Kidney (tissue), 14 donors: ENCODE measurements around the gene PPP6R2. TPM values are rescaled to one million over a fixed set of nuclear protein-coding genes. Genes with fewer than 3 reads are reported as not detected.

Source experiments
- DNase-seq, 5 donors: peaks; one replicate each; pipeline ENCODE4 v3.0.0-alpha.2; 2013 to 2020
- FAIRE-seq: peaks from 2 replicates; lab custom pipeline; 2012; peaks lifted over from hg19 to GRCh38; lab: Jason Lieb, UNC
- H3K27ac ChIP-seq, 2 donors: one replicate each; pipeline ENCODE4 v1.7.0; 2013; ENCODE audit warnings: low read depth in 2 of 2, low read length in 2 of 2, inconsistent platforms in 1 of 2
- H3K27me3 ChIP-seq: one replicate; pipeline ENCODE4 v1.7.1; 2013; ENCODE audit warnings: low read length, inconsistent platforms; ENCODE audit not compliant: control insufficient read depth, insufficient read depth
- H3K36me3 ChIP-seq, 3 donors: one replicate each; pipeline versions ENCODE4 v1.7.0 to v1.7.1; 2013; ENCODE audit warnings: low read length in 3 of 3, control low read depth in 1 of 3, inconsistent platforms in 1 of 3; ENCODE audit not compliant: insufficient read depth in 3 of 3, control insufficient read depth in 2 of 3
- H3K4me1 ChIP-seq, 3 donors: one replicate each; pipeline versions ENCODE4 v1.7.0 to v1.7.1; 2013; ENCODE audit warnings: low read length in 3 of 3, inconsistent platforms in 1 of 3, low read depth in 1 of 3; ENCODE audit not compliant: control insufficient read depth in 2 of 3, insufficient read depth in 2 of 3
- H3K4me3 ChIP-seq, 3 donors: one replicate each; pipeline versions ENCODE4 v1.7.0 to v1.8.1; 2013; ENCODE audit warnings: low read length in 3 of 3, control low read depth in 1 of 3, inconsistent platforms in 1 of 3
- H3K9ac ChIP-seq, 3 donors: one replicate each; pipeline versions ENCODE4 v1.7.0 to v1.7.1; 2013; ENCODE audit warnings: low read length in 3 of 3, control low read depth in 1 of 3, inconsistent platforms in 1 of 3
- H3K9me3 ChIP-seq, 3 donors: one replicate each; pipeline versions ENCODE4 v1.7.0 to v1.7.1; 2013; ENCODE audit warnings: low read length in 3 of 3, control low read depth in 1 of 3, inconsistent platforms in 1 of 3; ENCODE audit not compliant: control insufficient read depth in 2 of 3, insufficient read depth in 1 of 3
- CTCF ChIP-seq: IDR thresholded peaks from 3 replicates; pipeline ENCODE4 v1.5.1; 2012; ENCODE audit warnings: mild to moderate bottlenecking, moderate library complexity, borderline replicate concordance; ENCODE audit not compliant: insufficient read depth; ENCODE audit errors: extremely low read depth
- intact Hi-C: fragments of 100-400 bp; cut with DNase I; formaldehyde crosslinking; loops from one replicate; pipeline ENCODE4 v1.11.1; 2022
- polyA plus RNA-seq: library from polyadenylated mRNA; stranded (reverse); fragments of 350-450 nt; fragmentation: Illumina TruSeq; extraction: RNeasy Lipid Tissue Mini Kit (QIAGEN cat#74804); gene quantifications from one replicate; pipeline ENCODE4 v1.2.3, GENCODE V29; 2014; ENCODE audit warnings: low read depth, low replicate concordance; ENCODE audit not compliant: insufficient read depth
- total RNA-seq: library from RNA; stranded (reverse); fragmentation: NEBNext Ultra II Directional; extraction: Animal tissue kit (Norgen Biotek cat#: 25700); gene quantifications from one replicate; pipeline ENCODE4 v1.2.1, GENCODE V29; 2021
- donor health status: control.
- donor health status: control.
- donor health status: control.
- donor health status: control.
- donor health status: control.
- donor health status: DM: yes; HTN: yes; CAD: no.
- donor health status: Normal renal cell carcinoma (clear cell type).

Gene PPP6R2
- total and polyA plus RNA-seq, 2 donors from 2014 or later, result 39.4 to 53.8 TPM

GRCh38 chr22:50422046-50422445 lies 78.9 kb downstream of the PPP6R2 start:
- Histone ChIP-seq H3K9me3 (no peaks in the 10 kb centered on the region), H3K4me3 (no peak overlapping the region), H3K27ac (no peak overlapping the region), H3K4me1 (no peaks in the 10 kb centered on the region), H3K9ac (no peak overlapping the region), H3K36me3 (peaks cover 4 to 63% (median 58%) of the 10 kb centered on the region in 3 donors), H3K27me3 (no peaks in the 10 kb centered on the region)
- TF ChIP-seq CTCF, result no peak
- intact Hi-C loops, result no loop called here
- FAIRE-seq, result no peak
- DNase-seq, result peak in 1 of 5 donors; percentile 35

- no peak overlapping the region for H3K27ac ChIP-seq
- no peak for TF ChIP-seq CTCF
- FAIRE-seq (no peak), DNase-seq (peak in 1 of 5 donors; percentile 43)
- intact Hi-C loops, result no loop called here
- no peak overlapping the region for H3K4me3 ChIP-seq
- no peaks in the 10 kb centered on the region for H3K4me1 ChIP-seq
- H3K36me3 ChIP-seq, result peaks cover 0 to 52% (median 50%) of the 10 kb centered on the region in 3 donors
- no peaks in the 10 kb centered on the region for H3K27me3 ChIP-seq
- H3K9me3 ChIP-seq, result no peaks in the 10 kb centered on the region
- H3K9ac ChIP-seq, result no peak overlapping the region
These were observed 80.1 kb downstream of the PPP6R2 start for GRCh38 chr22:50422961-50423815.

DNA sequence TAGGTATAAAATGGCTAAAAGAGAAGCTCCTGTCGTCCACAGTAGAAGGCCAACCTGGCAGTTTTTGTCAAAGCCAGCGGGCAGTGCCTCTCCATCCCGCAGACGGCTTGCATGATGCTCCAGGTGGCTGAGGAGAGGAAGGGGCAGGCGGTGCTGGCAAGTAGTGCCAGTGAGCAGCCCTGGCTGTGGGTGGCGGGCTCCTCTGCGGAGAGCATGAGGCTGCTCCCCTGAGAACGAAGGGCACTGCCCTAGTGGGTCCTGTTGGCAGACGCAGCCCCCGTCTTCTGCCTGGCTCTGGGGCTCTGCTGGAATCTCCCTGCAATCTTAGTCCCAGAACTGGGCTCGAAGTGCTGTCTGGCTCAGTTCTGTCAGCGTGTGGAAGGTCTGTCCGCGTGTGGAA lies 80.8 kb downstream of the PPP6R2 start:
- H3K4me1 ChIP-seq, result no peaks in the 10 kb centered on the region
- TF ChIP-seq CTCF, result no peak
- no peaks in the 10 kb centered on the region for H3K9me3 ChIP-seq
- FAIRE-seq (no peak), DNase-seq (peak in 1 of 5 donors; percentile 67)
- H3K36me3 ChIP-seq, result peaks cover 0 to 50% (median 48%) of the 10 kb centered on the region in 3 donors
- no peak overlapping the region for H3K27ac ChIP-seq
- intact Hi-C loops, result no loop called here
- no peaks in the 10 kb centered on the region for H3K27me3 ChIP-seq
- no peak overlapping the region for H3K4me3 ChIP-seq
- no peak overlapping the region for H3K9ac ChIP-seq
